HG02885 (cell line): ENCODE data around the gene TXLNB.
"Not testable (repeated sequence)": the region's sequence is repeated elsewhere in the genome, so short reads cannot be mapped to it uniquely, and the experiment has no call there.

Experiments
- ATAC-seq: cut with Tn5 transposase; IDR thresholded peaks from one replicate; pipeline ENCODE4 v1.9.1; 2021; ENCODE audit warnings: mild to moderate bottlenecking; ENCODE audit not compliant: unreplicated experiment, poor library complexity

The TXLNB gene

DNA sequence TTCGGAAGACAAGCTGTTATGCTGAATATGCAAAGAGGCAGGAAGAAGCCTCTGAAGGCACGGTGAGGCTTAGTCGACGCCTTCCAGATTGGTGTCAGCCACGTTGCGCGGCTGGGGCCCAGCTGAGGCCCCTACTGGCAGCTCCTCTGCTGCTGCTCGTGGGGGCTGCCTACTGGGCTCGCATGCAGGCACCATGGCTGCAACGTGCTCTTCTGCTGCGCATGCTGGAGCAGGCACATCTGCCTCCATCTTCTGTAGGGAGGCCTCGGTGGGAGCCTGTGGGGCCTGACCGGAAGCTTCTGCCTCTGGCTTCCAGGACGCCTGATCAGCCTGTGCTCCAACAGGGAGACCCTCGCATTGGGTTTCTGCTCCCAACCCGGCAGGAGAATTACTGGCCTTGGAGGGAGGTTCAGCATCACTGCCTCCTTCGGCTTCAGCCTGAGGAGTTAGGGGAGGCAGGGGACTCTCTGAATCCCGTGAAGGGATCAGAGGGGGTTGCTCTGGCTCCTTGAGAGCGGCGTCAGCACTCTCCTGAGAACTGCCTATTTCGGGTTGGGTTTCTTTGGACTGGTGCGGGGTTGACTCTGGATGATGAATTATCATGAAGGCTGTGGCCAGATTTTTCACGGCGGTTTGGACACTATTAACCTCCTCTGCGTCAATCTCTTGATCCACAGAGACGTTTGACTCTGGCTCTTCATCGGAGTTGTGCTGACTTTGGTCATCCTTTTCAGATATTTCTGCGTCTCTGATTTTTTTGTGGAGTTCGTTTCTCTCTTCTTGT lies 49.1 kb downstream of the TXLNB start:
- no peak for ATAC-seq

GRCh38 chr6:139240161-139241010 lies 51.4 kb downstream of the TXLNB start:
- no peak for ATAC-seq

- ATAC-seq = no peak
Observed at GRCh38 chr6:139239064-139239463, 52.7 kb downstream of the TXLNB start.

- no peak for ATAC-seq
Observed at GRCh38 chr6:139236105-139236504, 55.7 kb downstream of the TXLNB start.

- no peak for ATAC-seq
Observed at GRCh38 chr6:139235661-139236060, 56.1 kb downstream of the TXLNB start.

- ATAC-seq = not testable (repeated sequence)
Observed at GRCh38 chr6:139234193-139234592, 57.6 kb downstream of the TXLNB start.

DNA sequence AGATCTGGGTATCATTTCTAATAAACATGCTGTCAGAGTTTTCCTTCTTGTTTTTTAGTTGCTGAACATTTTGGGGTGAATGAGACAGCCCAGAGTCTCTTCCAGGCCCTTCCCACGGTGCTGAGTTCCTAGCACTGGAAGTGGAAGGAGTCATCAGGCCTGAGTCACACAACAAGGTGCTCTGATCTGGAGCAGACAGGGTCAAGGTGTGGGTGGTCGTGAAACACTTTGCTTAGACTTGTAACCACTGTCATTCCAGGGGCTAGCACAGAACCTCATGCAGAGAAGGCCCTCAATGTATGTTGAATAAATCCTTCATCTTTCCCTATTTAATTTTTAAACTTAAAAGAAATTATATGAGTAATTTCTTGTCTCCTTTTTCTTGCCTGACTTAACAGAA lies 60.6 kb downstream of the TXLNB start:
- no peak for ATAC-seq

DNA sequence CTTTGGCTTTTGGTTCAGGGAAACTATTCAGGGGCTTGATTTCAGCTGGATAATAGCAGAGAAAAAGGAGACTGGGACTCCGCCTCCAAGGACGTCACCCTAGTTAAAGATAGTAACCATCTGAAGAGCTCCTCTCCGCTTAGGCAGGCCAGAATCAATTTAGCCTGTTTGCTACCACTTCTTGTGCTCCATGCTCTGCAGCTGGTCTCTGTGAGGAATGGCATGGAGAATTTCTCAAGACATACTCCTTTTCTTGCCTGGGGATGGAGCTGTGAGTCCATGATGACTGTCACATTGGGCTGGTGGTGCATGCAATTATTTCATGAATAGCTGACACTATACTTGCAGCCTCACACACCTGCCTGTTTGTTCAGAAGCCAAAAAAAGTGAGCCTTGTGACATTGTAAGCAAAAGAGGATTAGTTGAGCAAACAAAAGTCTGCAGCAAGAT lies 61.4 kb downstream of the TXLNB start:
- no peak for ATAC-seq

DNA sequence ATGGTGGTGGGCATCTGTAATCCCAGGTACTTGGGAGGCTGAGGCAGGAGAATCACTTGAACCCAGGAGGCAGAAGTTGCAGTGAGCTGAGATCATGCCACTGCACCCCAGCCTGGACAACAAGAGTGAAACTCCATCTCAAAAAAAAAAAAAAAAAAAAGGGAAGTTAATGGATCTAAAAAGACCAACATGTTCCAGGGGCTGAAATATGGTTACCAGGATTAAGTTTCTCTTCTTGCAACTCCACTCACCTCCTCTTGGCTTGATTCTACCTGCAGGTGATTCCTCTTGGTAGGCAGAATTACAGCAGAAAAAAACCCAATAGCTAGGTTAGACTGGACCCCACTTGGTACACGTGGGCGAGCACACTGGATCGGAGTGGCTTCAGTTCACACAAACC lies 63.4 kb downstream of the TXLNB start:
- ATAC-seq = not testable (repeated sequence)

DNA sequence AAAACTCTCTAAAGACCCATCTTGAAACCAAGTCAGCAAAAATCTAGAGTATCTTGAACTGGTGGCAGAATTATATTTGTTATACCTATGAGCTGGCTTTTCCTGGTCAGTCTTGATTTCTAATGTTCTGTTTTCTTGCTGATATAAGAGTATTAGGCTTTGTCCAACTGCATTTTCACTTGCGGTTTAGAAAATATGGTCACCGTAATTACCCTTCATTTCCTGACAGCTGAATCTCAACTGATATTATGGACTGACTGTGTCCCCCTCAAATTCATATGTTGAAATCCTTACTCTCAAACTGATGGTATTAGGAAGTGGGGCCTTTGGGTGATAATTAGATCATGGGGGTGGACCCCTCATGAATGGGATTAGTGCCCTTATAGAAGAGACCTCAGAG lies 72.1 kb downstream of the TXLNB start:
- ATAC-seq = no peak

- ATAC-seq = peak; percentile 100
Observed at GRCh38 chr6:139219271-139219729, 72.5 kb downstream of the TXLNB start.

DNA sequence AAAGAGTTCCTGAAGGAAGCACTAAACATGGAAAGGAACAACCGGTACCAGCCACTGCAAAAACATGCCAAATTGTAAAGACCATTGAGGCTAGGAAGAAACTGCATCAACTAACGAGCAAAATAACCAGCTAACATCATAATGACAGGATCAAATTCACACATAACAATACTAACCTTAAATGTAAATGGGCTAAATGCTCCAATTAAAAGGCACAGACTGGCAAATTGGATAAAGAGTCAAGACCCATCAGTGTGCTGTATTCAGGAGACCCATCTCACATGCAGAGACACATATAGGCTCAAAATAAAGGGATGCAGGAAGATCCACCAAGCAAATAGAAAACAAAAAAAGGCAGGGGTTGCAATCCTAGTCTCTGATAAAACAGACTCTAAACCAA lies 79.3 kb downstream of the TXLNB start:
- ATAC-seq = not testable (repeated sequence)

DNA sequence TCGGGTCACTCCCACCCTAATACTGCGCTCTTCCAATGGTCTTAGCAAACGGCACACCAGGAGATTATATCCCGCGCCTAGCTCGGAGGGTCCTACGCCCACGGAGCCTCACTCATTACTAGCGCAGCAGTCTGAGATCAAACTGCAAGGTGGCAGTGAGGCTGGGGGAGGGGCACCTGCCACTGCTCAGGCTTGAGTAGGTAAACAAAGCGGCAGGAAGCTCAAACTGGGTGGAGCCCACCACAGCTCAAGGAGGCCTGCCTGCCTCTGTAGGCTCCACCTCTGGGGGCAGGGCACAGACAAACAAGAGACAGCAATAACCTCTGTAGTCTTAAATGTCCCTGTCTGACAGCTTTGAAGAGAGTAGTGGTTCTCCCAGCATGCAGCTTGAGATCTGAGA lies 81.0 kb downstream of the TXLNB start:
- not testable (repeated sequence) for ATAC-seq

- ATAC-seq = no peak
Observed at GRCh38 chr6:139205843-139206242, 86.0 kb downstream of the TXLNB start.

DNA sequence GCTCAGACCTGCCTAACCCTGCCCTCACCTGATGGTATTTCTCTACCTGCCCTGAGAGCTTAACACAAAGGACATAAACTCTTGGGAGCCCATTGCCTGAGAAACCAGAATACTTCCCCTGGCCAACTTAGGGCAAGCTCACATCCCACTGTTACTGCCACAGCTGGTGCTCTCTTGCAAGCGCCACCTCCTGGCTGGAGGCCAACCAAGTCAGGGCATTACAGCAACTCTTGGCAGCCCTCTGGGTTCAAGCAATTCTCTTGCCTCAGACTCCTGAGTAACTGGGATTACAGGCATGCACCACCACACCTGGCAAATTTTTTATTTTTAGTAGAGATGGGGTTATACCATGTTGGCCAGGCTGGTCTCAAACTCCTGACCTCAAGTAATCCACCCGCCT lies 86.8 kb downstream of the TXLNB start:
- ATAC-seq = no peak

GRCh38 chr6:139201378-139201777 lies 90.4 kb downstream of the TXLNB start:
- no peak for ATAC-seq

DNA sequence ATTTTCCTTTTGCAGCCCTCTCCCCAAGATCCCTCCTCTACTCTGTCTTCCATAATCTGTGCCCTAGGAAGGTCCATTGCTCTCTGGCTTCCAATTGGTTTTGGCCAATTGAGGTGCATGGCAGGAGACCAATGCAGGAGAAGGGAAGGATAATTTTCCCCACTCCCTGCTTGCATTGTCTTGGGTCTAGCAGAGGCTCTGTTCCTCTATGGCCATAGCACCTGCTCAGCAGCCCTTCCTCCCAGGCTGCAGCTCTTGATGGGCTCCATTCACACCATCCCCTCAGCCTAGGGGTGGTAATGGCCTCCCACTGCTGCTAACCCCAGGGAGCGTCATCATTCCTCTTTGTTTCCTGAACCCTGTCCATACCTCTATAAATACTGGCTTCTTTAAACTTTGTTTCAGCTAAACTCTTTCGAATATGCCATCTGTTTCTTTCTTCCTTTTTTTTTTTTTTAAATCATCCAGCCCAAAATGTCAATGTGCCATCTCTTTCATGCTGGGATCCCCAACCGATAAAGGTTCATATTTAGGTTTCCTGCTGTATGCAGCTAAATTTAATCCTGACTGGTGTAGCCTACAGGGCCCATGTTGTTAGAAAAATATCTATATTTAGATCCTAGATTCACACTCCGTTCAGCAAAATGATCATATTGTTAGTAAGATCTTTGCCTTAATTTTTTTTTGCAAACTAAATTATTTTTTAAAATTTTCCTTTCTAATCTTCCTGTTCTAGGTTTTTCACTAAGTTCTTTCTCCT lies 93.1 kb downstream of the TXLNB start:
- no peak for ATAC-seq

GRCh38 chr6:139194740-139195139 lies 97.1 kb downstream of the TXLNB start:
- no peak for ATAC-seq
